Ishikawa (cell line): ENCODE measurements around the gene HARBI1.
A peak's percentile ranks its signal among the peaks of the same experiment; 100 is the strongest.

Experiments
- CEBPB ChIP-seq: IDR thresholded peaks from 2 replicates; pipeline ENCODE4 v1.6.1; 2012
- CREB1 ChIP-seq: IDR thresholded peaks from 2 replicates; pipeline ENCODE4 v1.6.1; 2012; ENCODE audit warnings: low read depth
- EGR1 ChIP-seq: IDR thresholded peaks from 2 replicates; pipeline ENCODE4 v1.6.1; 2012
- EP300 ChIP-seq: IDR thresholded peaks from 2 replicates; pipeline ENCODE4 v1.6.1; 2012; ENCODE audit warnings: borderline replicate concordance
- FOXM1 ChIP-seq: IDR thresholded peaks from 2 replicates; pipeline ENCODE4 v1.6.1; 2012; ENCODE audit warnings: low read depth, borderline replicate concordance
- MAX ChIP-seq: IDR thresholded peaks from 2 replicates; pipeline ENCODE4 v1.6.1; 2012
- NFIC ChIP-seq: IDR thresholded peaks from 2 replicates; pipeline ENCODE4 v1.6.1; 2012
- RAD21 ChIP-seq: IDR thresholded peaks from 2 replicates; pipeline ENCODE4 v1.6.1; 2012; ENCODE audit warnings: low read depth
- TAF1 ChIP-seq: IDR thresholded peaks from 2 replicates; pipeline ENCODE4 v1.6.1; 2012; ENCODE audit warnings: low read depth, mild to moderate bottlenecking
- TCF12 ChIP-seq: IDR thresholded peaks from 2 replicates; pipeline ENCODE4 v1.6.1; 2012; ENCODE audit warnings: low read depth
- TEAD4 ChIP-seq: IDR thresholded peaks from 2 replicates; pipeline ENCODE4 v1.6.1; 2012
- ZBTB7A ChIP-seq: IDR thresholded peaks from 2 replicates; pipeline ENCODE4 v1.6.1; 2012; ENCODE audit warnings: low read depth
- TF ChIP-seq, protein P1 (sequence below): IDR thresholded peaks from 2 replicates; pipeline ENCODE4 v1.6.1; 2012; ENCODE audit warnings: low read depth, mild to moderate bottlenecking

HARBI1 gene

DNA sequence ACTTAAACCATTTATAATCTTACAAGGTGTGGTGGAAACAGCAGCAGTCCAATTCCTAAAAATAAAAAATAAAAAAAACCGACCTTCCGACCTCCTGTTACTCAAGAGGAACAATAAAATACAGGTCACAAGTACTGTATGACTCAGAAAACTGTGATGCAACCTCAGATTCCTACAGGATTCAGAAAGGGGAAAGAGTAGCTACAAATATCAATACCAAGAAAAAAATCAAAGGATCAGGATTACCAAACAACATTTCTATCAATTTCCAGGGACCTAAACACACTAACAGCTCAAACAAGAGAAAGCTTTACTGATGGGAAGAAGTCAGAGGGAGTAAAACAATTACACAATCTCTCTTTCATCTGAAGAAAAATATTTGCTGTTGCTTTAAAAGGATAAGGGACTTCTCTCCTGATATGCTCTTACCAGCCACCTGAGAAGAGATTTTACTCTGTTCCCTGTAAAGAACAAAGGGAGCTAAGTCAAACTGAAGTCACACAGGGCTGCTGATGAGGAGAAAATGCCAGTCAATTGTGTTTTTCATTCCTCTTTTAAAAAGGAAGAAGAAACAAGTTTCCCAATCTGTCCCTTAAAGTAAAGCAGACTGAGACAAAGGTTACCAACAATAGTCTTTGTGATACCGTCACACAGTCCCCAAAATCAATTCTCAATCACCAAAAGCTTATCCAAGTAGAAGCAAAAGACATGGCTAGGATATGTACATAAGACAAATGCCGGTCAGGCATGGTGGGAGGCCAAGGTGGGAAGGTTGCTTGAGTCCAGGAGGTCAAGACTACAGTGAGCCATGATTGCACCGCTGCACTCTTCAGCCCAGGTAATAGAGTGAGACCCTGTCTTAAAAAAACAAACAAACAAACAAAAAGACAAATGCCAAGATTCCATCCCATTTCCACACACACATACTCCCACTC is 62.5 kb downstream of the HARBI1 start:
- TF ChIP-seq TEAD4, result peak; percentile 57
- TF ChIP-seq NFIC, result no peak
- TF ChIP-seq RAD21, result no peak
- TF ChIP-seq ZBTB7A, result no peak
- no peak for TF ChIP-seq MAX
- no peak for TF ChIP-seq EP300
- no peak for TF ChIP-seq CREB1
- TF ChIP-seq CEBPB, result peak; percentile 98
- TF ChIP-seq TCF12, result no peak
- no peak for TF ChIP-seq FOXM1

- no peak for TF ChIP-seq EP300
- TF ChIP-seq RAD21, result no peak
- TF ChIP-seq EGR1, result no peak
- TF ChIP-seq TCF12, result no peak
- no peak for TF ChIP-seq MAX
- TF ChIP-seq ZBTB7A, result no peak
- no peak for TF ChIP-seq FOXM1
- no peak for TF ChIP-seq TEAD4
- TF ChIP-seq NFIC, result no peak
- no peak for TF ChIP-seq CREB1
- TF ChIP-seq, protein P1, sequence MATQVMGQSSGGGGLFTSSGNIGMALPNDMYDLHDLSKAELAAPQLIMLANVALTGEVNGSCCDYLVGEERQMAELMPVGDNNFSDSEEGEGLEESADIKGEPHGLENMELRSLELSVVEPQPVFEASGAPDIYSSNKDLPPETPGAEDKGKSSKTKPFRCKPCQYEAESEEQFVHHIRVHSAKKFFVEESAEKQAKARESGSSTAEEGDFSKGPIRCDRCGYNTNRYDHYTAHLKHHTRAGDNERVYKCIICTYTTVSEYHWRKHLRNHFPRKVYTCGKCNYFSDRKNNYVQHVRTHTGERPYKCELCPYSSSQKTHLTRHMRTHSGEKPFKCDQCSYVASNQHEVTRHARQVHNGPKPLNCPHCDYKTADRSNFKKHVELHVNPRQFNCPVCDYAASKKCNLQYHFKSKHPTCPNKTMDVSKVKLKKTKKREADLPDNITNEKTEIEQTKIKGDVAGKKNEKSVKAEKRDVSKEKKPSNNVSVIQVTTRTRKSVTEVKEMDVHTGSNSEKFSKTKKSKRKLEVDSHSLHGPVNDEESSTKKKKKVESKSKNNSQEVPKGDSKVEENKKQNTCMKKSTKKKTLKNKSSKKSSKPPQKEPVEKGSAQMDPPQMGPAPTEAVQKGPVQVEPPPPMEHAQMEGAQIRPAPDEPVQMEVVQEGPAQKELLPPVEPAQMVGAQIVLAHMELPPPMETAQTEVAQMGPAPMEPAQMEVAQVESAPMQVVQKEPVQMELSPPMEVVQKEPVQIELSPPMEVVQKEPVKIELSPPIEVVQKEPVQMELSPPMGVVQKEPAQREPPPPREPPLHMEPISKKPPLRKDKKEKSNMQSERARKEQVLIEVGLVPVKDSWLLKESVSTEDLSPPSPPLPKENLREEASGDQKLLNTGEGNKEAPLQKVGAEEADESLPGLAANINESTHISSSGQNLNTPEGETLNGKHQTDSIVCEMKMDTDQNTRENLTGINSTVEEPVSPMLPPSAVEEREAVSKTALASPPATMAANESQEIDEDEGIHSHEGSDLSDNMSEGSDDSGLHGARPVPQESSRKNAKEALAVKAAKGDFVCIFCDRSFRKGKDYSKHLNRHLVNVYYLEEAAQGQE, result no peak
- TF ChIP-seq TAF1, result no peak
Measured at GRCh38 chr11:46553814-46554212, 63.2 kb downstream of the HARBI1 start.
